RWPE2 (cell line): Measurements from ENCODE around the gene ELOVL1.
"Not testable (repeated sequence)": the region's sequence is repeated elsewhere in the genome, so short reads cannot be mapped to it uniquely, and the experiment has no call there.

Experiments
- ATAC-seq: fragments of 200-7000 bp; cut with Tn5 transposase; 3 replicates; pipeline ENCODE4 v1.9.1; 2021; ENCODE audit warnings: low read depth
- DNase-seq: peaks from one replicate; pipeline ENCODE4 v3.0.0-alpha.2; 2020; ENCODE audit warnings: low spot score
- H3K27ac ChIP-seq: fragments of 450-650 bp; 2 replicates; pipeline ENCODE4 v1.5.1; 2017; ENCODE audit warnings: mild to moderate bottlenecking; ENCODE audit not compliant: poor library complexity, severe bottlenecking
- H3K27me3 ChIP-seq: fragments of 250-450 bp; sonication (Bioruptor Pico); 2 replicates; pipeline ENCODE4 v1.5.1; 2021; ENCODE audit warnings: mild to moderate bottlenecking, moderate library complexity; ENCODE audit not compliant: insufficient read depth, poor library complexity, severe bottlenecking
- H3K36me3 ChIP-seq: fragments of 250-450 bp; sonication (Bioruptor Pico); 2 replicates; pipeline ENCODE4 v1.5.1; 2020; ENCODE audit warnings: low read depth, mild to moderate bottlenecking, moderate library complexity
- H3K4me1 ChIP-seq: fragments of 250-450 bp; sonication (Bioruptor Pico); 2 replicates; pipeline ENCODE4 v1.5.1; 2021; ENCODE audit warnings: mild to moderate bottlenecking, moderate library complexity; ENCODE audit not compliant: insufficient read depth, poor library complexity, severe bottlenecking
- H3K4me3 ChIP-seq: fragments of 250-450 bp; sonication (Bioruptor Pico); 2 replicates; pipeline ENCODE4 v1.5.1; 2021; ENCODE audit warnings: mild to moderate bottlenecking, moderate library complexity; ENCODE audit not compliant: severe bottlenecking
- H3K9me3 ChIP-seq: fragments of 250-450 bp; sonication (Bioruptor Pico); 2 replicates; pipeline ENCODE4 v1.5.1; 2021; ENCODE audit warnings: mild to moderate bottlenecking, moderate library complexity; ENCODE audit not compliant: severe bottlenecking
- CTCF ChIP-seq: fragments of 450-650 bp; IDR thresholded peaks from one replicate; pipeline ENCODE4 v1.5.1; 2017; ENCODE audit warnings: mild to moderate bottlenecking, moderate library complexity; ENCODE audit not compliant: poor library complexity, severe bottlenecking

ELOVL1 gene

DNA sequence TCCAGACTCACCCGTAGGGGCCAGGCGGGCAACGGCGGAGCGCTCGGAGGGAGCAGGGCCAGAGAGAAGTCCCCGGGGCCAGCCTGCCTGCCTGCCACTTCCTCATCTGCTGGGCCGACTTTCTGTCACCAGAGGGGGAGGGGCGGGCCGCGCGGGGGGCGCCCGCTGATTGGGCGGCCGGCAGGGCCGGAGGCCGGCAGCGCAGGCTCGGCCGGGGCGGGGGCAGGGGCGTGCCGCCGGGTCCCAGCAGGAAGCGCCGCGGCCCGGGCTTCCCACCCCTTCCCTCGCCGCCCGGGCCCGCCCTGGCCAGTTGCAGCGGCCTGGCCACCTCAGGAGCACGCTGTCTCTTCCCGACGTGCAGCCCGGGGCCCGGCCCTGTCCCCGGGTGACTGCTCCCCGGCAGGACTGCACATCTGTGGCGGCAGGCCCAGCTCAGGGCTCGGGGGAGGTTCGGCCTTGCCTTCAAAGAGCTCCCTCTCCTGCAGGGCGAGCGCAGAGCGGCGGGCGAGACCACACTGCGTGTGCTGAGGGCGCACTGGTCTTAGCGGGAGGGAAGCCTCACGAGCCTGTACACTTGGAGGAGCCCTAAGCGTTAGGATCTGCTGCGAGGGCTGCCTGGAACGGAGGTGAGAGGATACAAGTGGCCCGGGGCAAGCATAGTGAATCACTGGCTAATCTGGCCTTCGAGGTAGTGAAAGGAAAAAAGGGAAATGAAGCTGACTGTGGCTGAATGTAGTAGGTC lies at the start of gene ELOVL1:
TSS of gene ELOVL1 (minus strand) at position 108 of the 742 bp plus-strand sequence. CDS start 2,402 bp downstream, outside the sequence.
- peak; percentile 22 for TF ChIP-seq CTCF
- H3K27me3 ChIP-seq = no peaks in the 10 kb centered on the region
- peak within 1 kb of the TSS; percentile 95 for H3K27ac ChIP-seq
- peak within 1 kb of the TSS; percentile 79 for H3K4me3 ChIP-seq
- peaks cover 24% of the 10 kb centered on the region for H3K36me3 ChIP-seq
- DNase-seq = peak; percentile 84
- peak; percentile 68 for ATAC-seq
- no peaks in the 10 kb centered on the region for H3K9me3 ChIP-seq
- peaks cover 32% of the 10 kb centered on the region for H3K4me1 ChIP-seq

GRCh38 chr1:43415901-43416300 lies 48.1 kb upstream of the ELOVL1 start:
- ATAC-seq = no peak

DNA sequence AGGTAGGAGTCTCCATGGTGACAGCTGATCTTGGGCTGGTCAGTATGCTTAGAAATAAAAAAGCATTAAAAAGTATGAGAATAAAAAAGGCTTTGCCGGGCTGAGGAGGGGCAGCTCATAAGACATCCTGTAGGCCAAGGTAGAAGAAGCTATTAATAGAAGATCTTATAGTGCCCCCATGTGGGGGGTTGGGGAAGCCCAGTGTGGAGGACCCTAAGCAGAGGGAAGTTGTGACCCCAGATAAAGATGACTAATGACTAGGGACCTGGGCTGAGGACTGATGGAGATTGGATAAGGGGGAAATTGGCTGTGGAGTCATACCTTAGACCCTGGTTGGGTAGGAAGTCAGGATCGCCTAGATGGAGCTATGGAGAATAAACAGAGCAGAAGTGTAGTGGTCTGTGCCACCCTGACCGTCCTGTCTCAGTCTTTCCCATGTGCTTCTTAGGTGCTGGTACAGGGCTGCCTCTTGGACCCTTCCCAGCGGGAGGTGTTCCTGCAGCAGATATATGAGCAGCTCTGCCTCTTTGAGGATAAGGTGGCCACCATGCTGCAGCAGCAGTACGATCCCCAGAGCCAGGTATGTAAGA lies 46.9 kb upstream of the ELOVL1 start:
- TF ChIP-seq CTCF = peak; percentile 53
- Histone ChIP-seq H3K9me3 (no peaks in the 10 kb centered on the region), H3K27me3 (no peaks in the 10 kb centered on the region), H3K36me3 (peaks cover 43% of the 10 kb centered on the region), H3K27ac (no peak overlapping the region), H3K4me3 (no peak overlapping the region), H3K4me1 (no peaks in the 10 kb centered on the region)
- ATAC-seq = peak; percentile 80
- no peak for DNase-seq

More at GRCh38 chr1:43415901-43416300, 48.1 kb upstream of the ELOVL1 start:
- Histone ChIP-seq H3K27ac (no peak overlapping the region), H3K4me1 (no peaks in the 10 kb centered on the region), H3K9me3 (no peaks in the 10 kb centered on the region), H3K4me3 (no peak overlapping the region), H3K27me3 (no peaks in the 10 kb centered on the region), H3K36me3 (peaks cover 51% of the 10 kb centered on the region)
- TF ChIP-seq CTCF = no peak
- no peak for DNase-seq

DNA sequence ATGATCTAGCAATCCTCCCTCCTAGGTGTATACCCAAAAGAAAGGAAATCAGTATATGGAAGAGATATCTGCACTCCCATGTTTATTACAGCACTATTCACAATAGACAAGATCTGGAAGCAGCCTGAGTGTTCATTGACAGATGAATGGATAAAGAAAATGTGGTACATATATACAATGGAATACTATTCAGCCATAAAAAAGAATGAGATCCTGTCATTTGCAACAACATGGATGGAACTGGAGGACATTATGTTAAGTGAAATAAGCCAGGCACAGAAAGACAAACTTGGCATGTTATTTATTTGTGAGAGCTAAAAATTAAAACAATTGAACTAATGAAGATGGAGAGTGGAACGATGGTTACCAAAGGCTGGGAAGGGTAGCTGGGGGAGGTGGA lies 45.6 kb upstream of the ELOVL1 start:
- ATAC-seq, H3K27me3 ChIP-seq, H3K4me1 ChIP-seq, H3K9me3 ChIP-seq, DNase-seq, H3K27ac ChIP-seq, H3K4me3 ChIP-seq: not testable (repeated sequence)
- peaks cover 43% of the 10 kb centered on the region for H3K36me3 ChIP-seq

- Histone ChIP-seq H3K27ac (no peak overlapping the region), H3K9me3 (no peaks in the 10 kb centered on the region), H3K27me3 (no peaks in the 10 kb centered on the region), H3K4me3 (no peak overlapping the region), H3K4me1 (no peaks in the 10 kb centered on the region), H3K36me3 (peaks cover 46% of the 10 kb centered on the region)
- no peak for TF ChIP-seq CTCF
- DNase-seq = no peak
- ATAC-seq = no peak
These were observed 42.8 kb upstream of the ELOVL1 start for GRCh38 chr1:43410571-43410970.
